ENCODE data around the gene SLC22A23. TPM values are rescaled to one million over a fixed set of nuclear protein-coding genes. Genes with fewer than 3 reads are reported as not detected.

Gene SLC22A23
- total RNA-seq, 1 experiment from 2014 or later: 2.7 TPM

DNA sequence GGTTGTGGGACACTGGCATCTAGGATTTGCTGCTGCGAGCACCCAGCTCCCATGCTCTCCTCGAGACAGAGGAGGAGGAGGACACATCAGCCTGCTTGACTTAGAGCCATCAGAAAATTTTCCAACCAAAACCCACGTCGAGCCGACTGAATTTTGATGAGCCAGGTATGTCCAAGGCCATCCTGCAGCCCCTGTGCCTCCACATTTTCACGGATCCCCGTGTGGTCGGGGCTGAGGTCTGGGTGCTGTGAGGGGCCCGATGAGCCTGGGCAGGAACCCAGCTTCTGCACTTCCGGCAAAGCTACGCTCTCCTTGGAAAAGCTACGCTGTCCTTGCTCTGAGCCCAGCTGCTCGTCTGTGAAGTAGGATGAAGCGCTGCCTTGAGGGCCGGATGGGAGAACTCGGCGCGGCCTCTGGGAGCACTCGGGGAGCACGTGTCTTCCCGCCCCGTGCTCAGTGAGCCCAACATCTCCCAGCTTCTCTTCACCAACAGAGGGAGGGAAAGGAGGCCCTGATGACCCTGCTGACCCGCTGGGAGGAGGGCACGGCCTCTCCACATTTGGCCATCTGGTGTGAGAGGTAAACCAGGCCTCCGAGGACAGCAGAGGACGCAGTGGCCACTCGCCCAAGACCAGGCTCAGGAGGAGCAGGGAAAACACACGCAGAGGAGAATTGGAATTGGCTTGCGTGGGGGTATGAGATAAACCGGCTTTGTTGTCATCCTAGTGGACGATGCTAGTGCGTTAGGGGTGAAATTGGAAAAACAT, 164.2 kb downstream of the SLC22A23 start:
- no peaks in the 10 kb centered on the region for H3K27me3 ChIP-seq (replicated peaks)
- no peak for DNase-seq (ENCODE audit: low read depth in 1 of 2, low spot score in 2 of 2)
- H3K27ac ChIP-seq: no peak overlapping the region
- peaks cover 21% of the 10 kb centered on the region for H3K4me1 ChIP-seq (replicated peaks)
- no peaks in the 10 kb centered on the region for H3K36me3 ChIP-seq
- no peak overlapping the region for H3K4me3 ChIP-seq
- H3K9me3 ChIP-seq (replicated peaks): no peaks in the 10 kb centered on the region

DNA sequence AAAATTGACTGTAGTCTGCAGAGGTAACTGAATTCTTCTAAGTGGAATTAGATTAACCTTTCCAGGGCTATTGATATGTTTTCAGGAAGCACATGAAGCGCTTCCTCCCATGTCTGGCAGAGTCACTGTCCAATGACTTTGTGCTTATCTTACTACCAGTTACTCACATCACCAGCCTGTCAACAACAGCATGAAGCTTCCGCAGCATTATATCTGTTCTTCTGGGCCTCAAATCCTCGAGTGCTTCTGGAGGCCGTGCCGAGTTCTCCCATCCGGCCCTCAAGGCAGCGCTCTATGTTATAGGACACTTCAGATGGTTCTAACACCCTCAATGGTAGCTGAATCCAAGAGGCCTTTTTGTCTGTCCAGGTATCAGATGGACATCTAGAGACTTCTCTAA, 164.9 kb downstream of the SLC22A23 start:
- no peaks in the 10 kb centered on the region for H3K9me3 ChIP-seq (replicated peaks)
- no peak for DNase-seq (ENCODE audit: low read depth in 1 of 2, low spot score in 2 of 2)
- no peaks in the 10 kb centered on the region for H3K36me3 ChIP-seq
- no peak overlapping the region for H3K4me3 ChIP-seq
- no peaks in the 10 kb centered on the region for H3K27me3 ChIP-seq (replicated peaks)
- H3K4me1 ChIP-seq (replicated peaks): peaks cover 15% of the 10 kb centered on the region
- H3K27ac ChIP-seq: no peak overlapping the region

DNA sequence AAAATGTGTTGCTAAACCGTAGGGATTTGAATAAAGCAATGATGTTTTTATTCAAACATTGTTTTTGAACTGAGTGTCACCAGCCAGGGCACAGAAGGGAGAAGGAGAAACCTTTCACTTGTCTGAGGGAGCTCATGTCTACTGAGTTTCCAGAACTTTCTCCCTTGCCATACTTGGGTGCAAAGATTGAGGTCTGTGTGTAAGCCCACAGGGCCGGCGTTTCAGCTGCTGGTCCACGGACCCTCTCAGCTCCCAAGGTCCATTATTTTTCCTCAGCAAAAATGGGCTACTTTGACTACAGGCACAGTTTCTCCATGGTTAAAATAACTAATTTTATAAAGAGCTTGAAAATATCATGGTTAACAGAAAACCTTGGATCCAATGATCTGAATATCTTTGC, 165.5 kb downstream of the SLC22A23 start:
- no peaks in the 10 kb centered on the region for H3K9me3 ChIP-seq (replicated peaks)
- DNase-seq (ENCODE audit: low read depth in 1 of 2, low spot score in 2 of 2): no peak
- H3K4me1 ChIP-seq (replicated peaks): peaks cover 9% of the 10 kb centered on the region
- H3K27ac ChIP-seq: no peak overlapping the region
- H3K36me3 ChIP-seq: no peaks in the 10 kb centered on the region
- no peaks in the 10 kb centered on the region for H3K27me3 ChIP-seq (replicated peaks)
- H3K4me3 ChIP-seq: no peak overlapping the region

DNA sequence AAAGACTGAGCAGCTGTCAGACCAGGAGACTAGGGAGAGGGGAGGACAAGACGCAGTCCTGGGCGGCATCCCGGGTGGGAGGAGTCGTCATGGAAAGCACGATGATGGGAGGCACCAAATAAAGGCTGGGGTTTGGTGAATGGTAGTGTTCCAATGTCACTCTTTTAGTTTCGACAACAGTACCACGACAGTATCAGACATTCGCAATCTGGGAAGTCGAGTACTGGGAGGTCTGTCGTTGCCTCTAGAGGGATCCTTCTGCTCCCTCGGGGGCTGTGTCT, 166.0 kb downstream of the SLC22A23 start:
- Histone ChIP-seq H3K9me3 (replicated peaks) (no peaks in the 10 kb centered on the region), H3K27me3 (replicated peaks) (no peaks in the 10 kb centered on the region), H3K27ac (no peak overlapping the region), H3K4me3 (no peak overlapping the region), H3K4me1 (replicated peaks) (peaks cover 4% of the 10 kb centered on the region; the same call in 1 of the 2 replicates), H3K36me3 (no peaks in the 10 kb centered on the region)
- DNase-seq (ENCODE audit: low read depth in 1 of 2, low spot score in 2 of 2): no peak

DNA sequence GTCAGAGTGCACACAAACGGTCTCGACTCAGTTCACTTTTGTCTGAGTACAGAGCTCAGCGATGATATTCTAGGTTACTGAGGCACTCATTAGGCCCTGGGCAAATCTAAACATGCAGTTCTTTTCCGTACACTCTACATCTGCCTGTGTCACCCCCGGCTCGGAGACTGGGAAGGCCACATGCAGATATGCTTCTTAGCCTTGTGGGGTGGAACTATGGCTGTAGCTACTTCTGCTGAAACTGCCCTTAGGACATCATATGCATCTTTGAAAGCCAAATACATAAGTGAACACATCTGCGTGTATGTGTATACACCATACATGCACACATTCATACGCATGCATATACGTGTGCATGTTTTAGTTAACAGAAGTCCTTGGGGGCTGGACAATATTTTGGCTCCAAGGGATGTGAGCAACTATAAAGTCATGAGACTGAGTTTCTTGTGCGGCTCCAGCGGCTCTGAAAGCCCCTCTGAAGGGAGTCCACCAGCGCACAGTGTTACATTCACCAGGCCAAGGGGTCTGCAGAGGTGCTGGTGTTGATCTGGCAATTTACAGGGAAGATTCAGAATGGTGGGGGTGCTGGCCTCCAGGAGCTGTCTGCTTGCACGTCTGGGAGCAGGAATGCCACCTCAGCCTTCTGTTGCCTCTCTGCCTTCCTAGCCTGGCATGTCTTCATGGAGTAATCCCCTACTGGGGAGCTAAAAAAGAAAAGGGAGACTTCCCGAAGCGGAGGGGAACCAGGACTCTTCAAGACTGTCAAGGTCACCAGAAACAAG, 166.5 kb downstream of the SLC22A23 start:
- no peak overlapping the region for H3K4me3 ChIP-seq
- no peak overlapping the region for H3K27ac ChIP-seq
- no peaks in the 10 kb centered on the region for H3K36me3 ChIP-seq
- H3K27me3 ChIP-seq (replicated peaks): no peaks in the 10 kb centered on the region
- no peaks in the 10 kb centered on the region for H3K9me3 ChIP-seq (replicated peaks)
- no peaks in the 10 kb centered on the region; the same call in 1 of the 2 replicates for H3K4me1 ChIP-seq (replicated peaks)
- no peak for DNase-seq (ENCODE audit: low read depth in 1 of 2, low spot score in 2 of 2)

DNA sequence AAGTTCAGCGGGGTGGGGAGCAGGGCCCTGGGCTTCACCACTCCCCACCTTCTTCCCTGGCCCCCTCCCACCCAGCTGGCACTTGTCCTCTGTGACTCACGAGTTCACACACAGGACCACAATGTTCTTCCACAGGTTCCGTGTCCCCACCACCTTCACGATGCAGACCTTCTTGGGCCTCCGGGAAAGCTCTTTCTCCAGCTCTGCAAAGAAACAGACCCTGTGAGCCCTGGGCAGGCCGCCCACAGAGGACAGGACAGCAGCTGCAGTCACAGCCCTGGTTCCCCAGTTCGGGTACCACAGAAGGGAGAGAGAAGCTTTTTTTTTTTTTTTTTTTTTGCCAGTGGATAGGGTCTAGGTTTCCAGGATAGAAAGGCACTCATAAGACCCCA, 167.2 kb downstream of the SLC22A23 start:
- H3K9me3 ChIP-seq (replicated peaks): no peaks in the 10 kb centered on the region
- no peaks in the 10 kb centered on the region for H3K4me1 ChIP-seq (replicated peaks)
- no peak overlapping the region for H3K27ac ChIP-seq
- no peak for DNase-seq (ENCODE audit: low read depth in 1 of 2, low spot score in 2 of 2)
- no peaks in the 10 kb centered on the region for H3K36me3 ChIP-seq
- H3K4me3 ChIP-seq: no peak overlapping the region
- no peaks in the 10 kb centered on the region for H3K27me3 ChIP-seq (replicated peaks)

DNA sequence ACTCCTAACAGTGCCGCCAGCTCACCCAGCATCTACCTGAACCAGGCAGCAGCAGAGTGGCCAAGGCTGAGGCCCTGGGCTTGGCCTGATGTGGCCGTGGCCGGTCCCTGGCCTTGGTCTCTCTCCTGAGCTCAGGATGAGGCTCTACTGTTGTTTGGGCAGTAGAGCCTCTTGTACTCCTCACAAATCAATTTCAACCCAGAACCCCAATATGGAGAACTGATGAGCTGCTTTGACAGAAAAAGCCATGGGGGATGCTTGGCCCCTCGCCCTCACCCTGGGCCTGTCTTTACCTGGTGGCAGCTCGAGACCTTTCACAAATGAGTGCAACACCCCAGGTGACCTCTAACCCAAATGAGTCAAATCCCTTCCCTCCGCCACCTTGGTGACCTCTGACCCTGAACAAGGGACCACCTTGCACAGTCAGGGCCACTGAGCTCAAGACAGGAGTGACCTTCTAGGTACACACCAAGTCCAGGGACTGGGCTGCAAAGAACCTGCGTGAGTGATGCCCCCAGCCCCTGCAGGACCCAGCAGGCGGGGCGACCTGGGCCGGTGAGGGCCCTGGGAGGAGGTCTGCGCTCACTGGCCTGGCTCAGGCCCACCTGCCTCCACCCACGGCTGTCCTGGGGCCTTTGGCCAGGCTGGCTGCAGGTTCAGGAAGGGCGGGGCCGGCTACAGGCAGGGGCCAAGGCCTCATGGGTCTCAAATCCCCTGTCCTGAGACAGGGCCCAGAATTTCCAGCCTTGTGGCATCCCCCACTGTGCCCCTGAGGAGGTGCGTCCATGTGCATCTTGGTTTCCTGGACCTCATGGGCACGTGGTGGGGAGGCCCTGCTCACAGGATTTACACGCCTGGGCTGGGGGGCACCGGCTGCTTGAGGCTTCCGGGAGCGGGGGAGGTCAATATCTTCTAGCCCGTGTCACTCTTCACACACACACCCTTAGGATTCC, 167.9 kb downstream of the SLC22A23 start:
- Histone ChIP-seq H3K4me1 (replicated peaks) (no peaks in the 10 kb centered on the region), H3K27ac (no peak overlapping the region), H3K36me3 (no peaks in the 10 kb centered on the region), H3K27me3 (replicated peaks) (no peaks in the 10 kb centered on the region), H3K4me3 (no peak overlapping the region), H3K9me3 (replicated peaks) (no peaks in the 10 kb centered on the region)
- DNase-seq (ENCODE audit: low read depth in 1 of 2, low spot score in 2 of 2): no peak

DNA sequence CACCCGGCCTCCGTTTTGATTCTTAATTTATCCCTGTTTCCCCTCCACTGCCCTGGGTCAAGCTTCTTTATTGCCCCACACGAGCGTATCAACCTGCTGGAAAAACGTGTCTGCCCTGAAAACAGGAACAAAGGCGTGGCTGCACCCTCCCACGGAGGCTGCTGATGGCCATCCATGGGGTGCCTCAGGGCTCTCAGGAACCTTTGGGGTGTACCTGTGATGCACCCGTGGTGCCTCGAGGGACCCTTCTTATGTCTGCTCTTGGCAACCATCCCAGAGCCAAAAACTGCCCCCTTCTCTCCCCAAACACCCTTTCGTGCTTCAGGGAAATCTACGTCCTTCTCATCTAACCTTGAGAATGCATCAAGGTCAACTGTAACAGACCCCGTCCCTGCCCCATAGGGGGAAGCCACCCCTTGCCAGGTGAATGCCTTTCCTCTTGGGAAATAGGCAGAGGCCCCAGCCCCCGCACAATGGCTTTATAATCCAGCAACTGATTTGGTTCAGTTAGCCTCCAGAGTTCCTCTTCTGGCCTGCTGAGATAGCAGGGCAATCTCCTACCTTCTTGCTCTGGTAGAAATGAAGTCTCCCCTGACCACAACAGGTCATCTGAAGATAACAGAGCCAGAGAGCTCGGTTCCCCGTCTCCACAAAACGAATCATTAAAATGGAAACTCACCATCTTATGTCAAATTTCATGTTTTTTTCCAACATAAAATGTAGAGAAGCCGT, 168.7 kb downstream of the SLC22A23 start:
- Histone ChIP-seq H3K4me1 (replicated peaks) (no peaks in the 10 kb centered on the region), H3K9me3 (replicated peaks) (no peaks in the 10 kb centered on the region), H3K36me3 (peaks cover under 1% of the 10 kb centered on the region; the same call in 1 of the 2 replicates)

DNA sequence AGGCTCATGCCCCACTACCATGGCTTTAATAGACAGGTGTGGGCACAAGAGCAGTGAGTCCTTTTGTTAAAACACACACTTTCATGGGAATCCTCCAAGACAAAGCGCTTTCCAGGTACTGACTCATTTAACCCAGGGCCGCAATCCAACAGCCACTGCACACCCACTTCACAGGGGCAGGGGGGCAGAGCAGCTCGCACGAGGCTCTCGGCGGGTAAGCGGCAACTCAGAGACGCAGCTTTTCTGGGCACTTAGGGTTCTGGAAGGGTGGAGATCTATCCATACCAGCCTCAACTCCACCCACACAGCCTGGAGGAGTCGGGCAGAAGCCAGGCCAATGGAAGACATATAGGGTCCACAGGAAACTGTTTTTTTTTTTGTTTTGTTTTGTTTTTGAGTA, 169.5 kb downstream of the SLC22A23 start:
- DNase-seq (ENCODE audit: low read depth in 1 of 2, low spot score in 2 of 2): no peak
- Histone ChIP-seq H3K9me3 (replicated peaks) (no peaks in the 10 kb centered on the region), H3K27me3 (replicated peaks) (no peaks in the 10 kb centered on the region), H3K36me3 (peaks cover 6% of the 10 kb centered on the region), H3K27ac (no peak overlapping the region), H3K4me1 (replicated peaks) (no peaks in the 10 kb centered on the region), H3K4me3 (no peak overlapping the region)

More for the DNA sequence above, 168.7 kb downstream of the SLC22A23 start:
- Histone ChIP-seq H3K27ac (no peak overlapping the region), H3K4me3 (no peak overlapping the region), H3K27me3 (replicated peaks) (no peaks in the 10 kb centered on the region)
- DNase-seq (ENCODE audit: low read depth in 1 of 2, low spot score in 2 of 2): no peak

DNA sequence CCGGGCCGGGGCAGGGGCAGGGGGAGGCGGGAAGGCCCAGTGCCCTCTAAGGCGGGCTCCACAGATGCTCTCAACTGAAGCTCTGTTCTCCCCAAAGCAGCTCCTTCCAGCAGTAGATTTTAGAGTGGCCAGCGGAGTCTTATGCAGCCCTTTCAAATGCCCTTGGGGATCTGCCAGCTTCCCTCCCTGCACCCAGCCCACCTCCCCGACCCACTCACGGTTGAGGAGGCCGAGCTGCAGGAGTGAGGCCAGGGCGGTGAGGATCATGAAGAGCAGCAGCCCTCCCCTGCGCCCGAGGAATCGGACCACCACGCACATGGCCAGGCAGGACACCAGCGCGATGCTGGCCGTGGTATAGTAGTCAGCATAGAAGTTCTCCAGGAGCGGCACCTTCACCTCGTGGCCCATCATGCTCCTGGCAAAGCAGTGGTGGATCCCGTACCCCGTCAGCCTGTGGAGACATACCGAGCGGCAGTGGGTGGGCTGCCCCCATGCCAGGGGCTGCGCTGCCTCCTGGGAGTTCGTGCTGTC, 170.1 kb downstream of the SLC22A23 start:
- Histone ChIP-seq H3K4me3 (no peak overlapping the region), H3K27me3 (replicated peaks) (no peaks in the 10 kb centered on the region), H3K36me3 (peaks cover 6% of the 10 kb centered on the region), H3K27ac (no peak overlapping the region), H3K4me1 (replicated peaks) (no peaks in the 10 kb centered on the region), H3K9me3 (replicated peaks) (no peaks in the 10 kb centered on the region)
- no peak for DNase-seq (ENCODE audit: low read depth in 1 of 2, low spot score in 2 of 2)

DNA sequence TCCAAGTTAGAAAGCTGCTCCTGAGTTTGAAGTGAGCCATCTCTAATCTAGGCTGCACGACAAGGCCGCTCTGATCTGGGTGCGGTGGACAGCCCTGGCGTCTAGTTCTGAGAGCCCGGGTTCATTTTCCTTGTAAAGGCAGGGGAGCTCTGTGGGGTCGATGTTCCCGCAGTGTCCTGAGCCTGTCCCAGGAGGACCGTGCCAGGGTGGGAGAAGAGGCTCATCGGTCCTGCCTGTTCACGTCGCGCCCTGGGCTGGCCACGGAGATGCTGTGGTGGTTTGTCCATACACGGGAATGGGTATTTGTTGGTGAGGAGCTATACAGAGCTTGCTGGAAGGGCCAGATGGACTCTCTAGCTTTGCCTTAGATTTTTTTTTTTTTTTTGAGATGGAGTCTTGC, 171.1 kb downstream of the SLC22A23 start:
- H3K4me1 ChIP-seq (replicated peaks): no peaks in the 10 kb centered on the region
- no peak overlapping the region for H3K4me3 ChIP-seq
- peaks cover 13% of the 10 kb centered on the region for H3K36me3 ChIP-seq
- no peak for DNase-seq (ENCODE audit: low read depth in 1 of 2, low spot score in 2 of 2)
- H3K9me3 ChIP-seq (replicated peaks): no peaks in the 10 kb centered on the region
- no peak overlapping the region for H3K27ac ChIP-seq
- no peaks in the 10 kb centered on the region for H3K27me3 ChIP-seq (replicated peaks)

DNA sequence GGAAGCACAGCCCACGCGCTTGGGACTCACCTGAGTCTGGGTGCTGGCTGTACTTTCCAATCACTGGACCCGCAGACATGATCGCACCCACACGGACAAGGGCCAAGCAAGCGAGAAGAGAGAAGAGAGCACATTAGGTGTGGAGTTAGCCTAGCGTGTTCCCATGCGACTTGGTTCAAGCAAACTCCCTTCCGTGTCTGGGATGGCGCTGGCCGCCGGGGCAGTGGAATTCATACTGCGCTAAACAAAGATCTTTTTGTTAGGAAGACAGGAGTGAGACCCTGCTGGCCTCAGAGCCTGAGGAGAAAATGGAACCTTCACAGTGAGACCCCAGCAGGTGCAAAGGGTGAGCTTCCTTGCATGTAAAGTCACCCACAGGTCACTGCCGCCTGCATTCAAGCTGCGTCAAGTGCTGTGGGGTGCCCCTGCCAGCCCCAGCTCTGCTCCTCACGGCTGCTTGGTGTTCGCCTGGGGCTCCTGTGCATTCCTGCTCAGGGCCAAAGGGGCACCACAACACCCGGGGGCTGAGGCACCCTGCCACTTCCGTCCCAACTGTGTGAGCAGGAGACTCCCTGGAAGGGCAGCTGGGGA, 171.7 kb downstream of the SLC22A23 start:
- no peak for DNase-seq (ENCODE audit: low read depth in 1 of 2, low spot score in 2 of 2)
- Histone ChIP-seq H3K4me3 (no peak overlapping the region), H3K4me1 (replicated peaks) (no peaks in the 10 kb centered on the region), H3K9me3 (replicated peaks) (no peaks in the 10 kb centered on the region), H3K27ac (no peak overlapping the region), H3K27me3 (replicated peaks) (no peaks in the 10 kb centered on the region), H3K36me3 (peaks cover 13% of the 10 kb centered on the region)

DNA sequence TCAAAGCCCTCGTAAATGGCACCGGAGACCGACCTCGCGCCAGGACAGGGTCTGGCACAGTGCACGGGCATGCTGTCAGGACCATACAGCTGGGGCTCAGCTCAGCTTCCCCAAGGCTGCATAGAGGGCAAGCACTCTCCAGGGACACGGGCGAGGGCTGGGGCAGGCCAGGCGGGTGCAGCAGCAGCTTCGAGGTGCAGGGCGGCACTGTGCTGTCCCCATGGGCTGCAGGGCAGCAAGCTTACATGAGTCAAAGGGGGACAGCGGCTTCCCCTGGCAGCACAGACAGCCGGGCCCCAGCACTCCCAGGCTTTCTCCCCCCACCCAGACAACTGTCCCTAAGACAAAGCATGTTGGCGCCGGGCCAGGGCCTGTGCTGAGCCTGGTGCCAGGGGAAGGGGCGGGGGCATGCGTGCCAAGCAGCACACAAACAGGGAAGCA, 172.4 kb downstream of the SLC22A23 start:
- no peak for DNase-seq (ENCODE audit: low read depth in 1 of 2, low spot score in 2 of 2)
- Histone ChIP-seq H3K9me3 (replicated peaks) (0 out of 2 replicates have a peak, but pooled peaks cover 3% of the 10 kb centered on the region), H3K4me1 (replicated peaks) (no peaks in the 10 kb centered on the region), H3K4me3 (no peak overlapping the region), H3K36me3 (peaks cover 13% of the 10 kb centered on the region), H3K27me3 (replicated peaks) (no peaks in the 10 kb centered on the region), H3K27ac (no peak overlapping the region)

All from SJSA1 (cell line).